PFSK-1 (cell line): ENCODE measurements around the gene KCNN1.

Experiments
- FOXP2 ChIP-seq: optimal IDR thresholded peaks from 2 replicates; pipeline ENCODE3; 2011; ENCODE audit warnings: borderline replicate concordance, control low read depth, inconsistent platforms; ENCODE audit not compliant: insufficient read depth; ENCODE audit errors: extremely low read length, extremely low read depth
- POLR2AphosphoS5 ChIP-seq: IDR thresholded peaks from 2 replicates; pipeline ENCODE4 v1.6.1; 2012; ENCODE audit warnings: low read depth, mild to moderate bottlenecking, control low read depth, low read length, moderate library complexity
- SIN3A ChIP-seq: IDR thresholded peaks from 2 replicates; pipeline ENCODE4 v1.6.1; 2012; ENCODE audit warnings: mild to moderate bottlenecking, low read length, moderate library complexity, borderline replicate concordance; ENCODE audit not compliant: insufficient read depth
- TAF1 ChIP-seq: IDR thresholded peaks from 2 replicates; pipeline ENCODE4 v1.6.1; 2012; ENCODE audit warnings: low read length, control low read depth, borderline replicate concordance; ENCODE audit not compliant: insufficient read depth
- TF ChIP-seq, protein P1 (sequence below), 2 experiments: IDR thresholded peaks; 2 replicates each; pipeline versions ENCODE4 v1.6.1 to v1.8.0; 2011 to 2012; ENCODE audit warnings: low read depth in 2 of 2, low read length in 2 of 2, control low read depth in 1 of 2, inconsistent platforms in 1 of 2, mild to moderate bottlenecking in 1 of 2, moderate library complexity in 1 of 2; ENCODE audit not compliant: insufficient read depth in 1 of 2

DNA sequence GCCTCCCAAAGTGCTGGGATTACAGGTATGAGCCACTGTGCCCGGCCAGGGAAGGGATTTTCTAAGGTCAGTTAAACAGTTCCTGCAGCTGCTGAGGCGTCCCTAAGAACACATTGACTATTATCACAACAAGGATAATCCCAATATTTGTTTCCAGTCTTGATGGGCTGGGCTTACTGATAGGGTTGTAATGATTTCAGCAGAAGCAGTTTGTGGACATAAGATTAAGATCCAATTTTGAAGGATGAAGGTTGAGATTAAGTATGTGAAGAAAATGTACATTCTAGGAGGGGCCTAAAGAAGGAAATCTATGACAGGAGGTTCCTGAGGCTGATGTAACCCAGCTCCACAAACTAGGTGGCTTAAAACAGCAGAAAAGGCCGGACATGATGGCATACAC, 44.8 kb upstream of the KCNN1 start:
- TF ChIP-seq POLR2AphosphoS5 (no peak), TAF1 (no peak), SIN3A (no peak), FOXP2 (no peak)
- TF ChIP-seq, protein P1, sequence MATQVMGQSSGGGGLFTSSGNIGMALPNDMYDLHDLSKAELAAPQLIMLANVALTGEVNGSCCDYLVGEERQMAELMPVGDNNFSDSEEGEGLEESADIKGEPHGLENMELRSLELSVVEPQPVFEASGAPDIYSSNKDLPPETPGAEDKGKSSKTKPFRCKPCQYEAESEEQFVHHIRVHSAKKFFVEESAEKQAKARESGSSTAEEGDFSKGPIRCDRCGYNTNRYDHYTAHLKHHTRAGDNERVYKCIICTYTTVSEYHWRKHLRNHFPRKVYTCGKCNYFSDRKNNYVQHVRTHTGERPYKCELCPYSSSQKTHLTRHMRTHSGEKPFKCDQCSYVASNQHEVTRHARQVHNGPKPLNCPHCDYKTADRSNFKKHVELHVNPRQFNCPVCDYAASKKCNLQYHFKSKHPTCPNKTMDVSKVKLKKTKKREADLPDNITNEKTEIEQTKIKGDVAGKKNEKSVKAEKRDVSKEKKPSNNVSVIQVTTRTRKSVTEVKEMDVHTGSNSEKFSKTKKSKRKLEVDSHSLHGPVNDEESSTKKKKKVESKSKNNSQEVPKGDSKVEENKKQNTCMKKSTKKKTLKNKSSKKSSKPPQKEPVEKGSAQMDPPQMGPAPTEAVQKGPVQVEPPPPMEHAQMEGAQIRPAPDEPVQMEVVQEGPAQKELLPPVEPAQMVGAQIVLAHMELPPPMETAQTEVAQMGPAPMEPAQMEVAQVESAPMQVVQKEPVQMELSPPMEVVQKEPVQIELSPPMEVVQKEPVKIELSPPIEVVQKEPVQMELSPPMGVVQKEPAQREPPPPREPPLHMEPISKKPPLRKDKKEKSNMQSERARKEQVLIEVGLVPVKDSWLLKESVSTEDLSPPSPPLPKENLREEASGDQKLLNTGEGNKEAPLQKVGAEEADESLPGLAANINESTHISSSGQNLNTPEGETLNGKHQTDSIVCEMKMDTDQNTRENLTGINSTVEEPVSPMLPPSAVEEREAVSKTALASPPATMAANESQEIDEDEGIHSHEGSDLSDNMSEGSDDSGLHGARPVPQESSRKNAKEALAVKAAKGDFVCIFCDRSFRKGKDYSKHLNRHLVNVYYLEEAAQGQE (IDR thresholded peaks at IDR 0.05; ENCODE audit: insufficient read depth in 1 of 2, low read depth in 2 of 2, low read length in 2 of 2) = no peak
